ENCODE measurements around the gene TTC39A.

- TF ChIP-seq POLR2A (IDR thresholded peaks at IDR 0.05; ENCODE audit: extremely low read depth, insufficient read length) (no peak), CTCF (IDR thresholded peaks at IDR 0.05; ENCODE audit: low read depth, low read length) (no peak)
Observed at GRCh38 chr1:51282605-51283004, 47.8 kb downstream of the TTC39A start.

Data from NB4 (cell line).